Activated CD4-positive, alpha-beta T cell treated with anti-CD3 and anti-CD28 coated beads, Interleukin-2, amount 50 U/mL, for 4 hours (primary cell): ENCODE measurements around the gene BCAS4.

ENCODE experiments used
- DNase-seq, 2 experiments: peaks; one replicate each; pipeline ENCODE4 v3.0.0-alpha.2; 2020

BCAS4 gene

GRCh38 chr20:50826121-50826520 is 31.3 kb downstream of the BCAS4 start:
- no peak for DNase-seq

GRCh38 chr20:50828363-50829136 is 33.7 kb downstream of the BCAS4 start:
- no peak for DNase-seq

GRCh38 chr20:50831622-50832021 is 36.8 kb downstream of the BCAS4 start:
- DNase-seq, result no peak

- DNase-seq, result no peak
Measured at GRCh38 chr20:50834599-50835005, 39.7 kb downstream of the BCAS4 start.

GRCh38 chr20:50837532-50838321 is 42.9 kb downstream of the BCAS4 start:
- DNase-seq, result no peak

GRCh38 chr20:50838322-50838625 is 43.4 kb downstream of the BCAS4 start:
- DNase-seq, result no peak

- no peak for DNase-seq
Measured at GRCh38 chr20:50838707-50839385, 44.0 kb downstream of the BCAS4 start.

GRCh38 chr20:50842821-50843220 is 48.0 kb downstream of the BCAS4 start:
- DNase-seq, result no peak

GRCh38 chr20:50843331-50844276 is 48.7 kb downstream of the BCAS4 start:
- DNase-seq, result no peak

GRCh38 chr20:50844430-50845100 is 49.7 kb downstream of the BCAS4 start:
- DNase-seq, result peak in 1 of 2 experiments; percentile 9

- DNase-seq, result no peak
Measured at GRCh38 chr20:50845566-50846215, 50.8 kb downstream of the BCAS4 start.

- no peak for DNase-seq
Measured at GRCh38 chr20:50848341-50848808, 53.5 kb downstream of the BCAS4 start.

GRCh38 chr20:50848846-50849673 is 54.2 kb downstream of the BCAS4 start:
- DNase-seq, result no peak

- DNase-seq, result no peak
Measured at GRCh38 chr20:50850721-50851286, 55.9 kb downstream of the BCAS4 start.

- DNase-seq, result no peak
Measured at GRCh38 chr20:50852085-50852484, 57.2 kb downstream of the BCAS4 start.

- DNase-seq, result no peak
Measured at GRCh38 chr20:50854506-50855249, 59.8 kb downstream of the BCAS4 start.

- no peak for DNase-seq
Measured at GRCh38 chr20:50855498-50856474, 60.9 kb downstream of the BCAS4 start.

GRCh38 chr20:50856475-50857041 is 61.7 kb downstream of the BCAS4 start:
- DNase-seq, result no peak
